22Rv1 (cell line): ENCODE data around the gene CIB4.

Source experiments
- ZFX ChIP-seq: fragments of 450-650 bp; IDR thresholded peaks from 2 replicates; pipeline ENCODE4 v1.6.1; 2017; ENCODE audit warnings: antibody characterized with exemption, borderline replicate concordance
- TF ChIP-seq, protein P1 (sequence below): fragments of 450-650 bp; IDR thresholded peaks from 2 replicates; pipeline ENCODE4 v1.5.1; 2017; ENCODE audit warnings: mild to moderate bottlenecking

DNA sequence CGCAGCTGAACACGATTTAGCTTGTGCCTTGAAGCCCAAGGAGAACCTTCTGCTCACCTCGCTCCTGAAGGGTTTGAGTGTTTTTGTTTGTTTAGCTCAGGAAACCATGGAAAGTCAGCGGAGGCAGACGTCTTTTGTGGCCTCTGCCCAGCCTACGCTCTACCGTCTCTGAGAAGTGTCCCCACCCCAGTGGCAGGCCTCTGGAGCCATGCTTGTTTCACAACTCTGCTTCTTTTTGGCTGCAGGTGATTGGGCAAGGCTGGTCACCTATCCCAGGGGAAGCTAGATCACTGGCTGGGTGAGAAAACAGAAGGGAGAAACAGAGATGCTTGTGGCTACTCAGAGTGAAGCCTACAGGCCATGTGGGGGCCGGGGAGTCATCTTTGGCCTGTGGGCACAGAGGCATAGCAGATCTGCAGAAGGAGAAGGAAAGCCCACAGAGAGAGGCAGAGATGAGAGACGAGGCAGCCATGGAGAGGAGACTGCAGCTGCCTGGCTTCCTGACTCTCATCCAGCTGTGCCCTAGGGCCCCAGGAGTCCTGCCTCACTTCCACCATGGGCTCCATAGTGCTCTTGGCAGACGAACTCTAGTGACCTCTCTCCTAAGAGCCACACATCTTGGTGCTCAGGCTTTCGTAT is 50.1 kb downstream of the CIB4 start:
- TF ChIP-seq, protein P1, sequence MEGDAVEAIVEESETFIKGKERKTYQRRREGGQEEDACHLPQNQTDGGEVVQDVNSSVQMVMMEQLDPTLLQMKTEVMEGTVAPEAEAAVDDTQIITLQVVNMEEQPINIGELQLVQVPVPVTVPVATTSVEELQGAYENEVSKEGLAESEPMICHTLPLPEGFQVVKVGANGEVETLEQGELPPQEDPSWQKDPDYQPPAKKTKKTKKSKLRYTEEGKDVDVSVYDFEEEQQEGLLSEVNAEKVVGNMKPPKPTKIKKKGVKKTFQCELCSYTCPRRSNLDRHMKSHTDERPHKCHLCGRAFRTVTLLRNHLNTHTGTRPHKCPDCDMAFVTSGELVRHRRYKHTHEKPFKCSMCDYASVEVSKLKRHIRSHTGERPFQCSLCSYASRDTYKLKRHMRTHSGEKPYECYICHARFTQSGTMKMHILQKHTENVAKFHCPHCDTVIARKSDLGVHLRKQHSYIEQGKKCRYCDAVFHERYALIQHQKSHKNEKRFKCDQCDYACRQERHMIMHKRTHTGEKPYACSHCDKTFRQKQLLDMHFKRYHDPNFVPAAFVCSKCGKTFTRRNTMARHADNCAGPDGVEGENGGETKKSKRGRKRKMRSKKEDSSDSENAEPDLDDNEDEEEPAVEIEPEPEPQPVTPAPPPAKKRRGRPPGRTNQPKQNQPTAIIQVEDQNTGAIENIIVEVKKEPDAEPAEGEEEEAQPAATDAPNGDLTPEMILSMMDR = no peak
- TF ChIP-seq ZFX = no peak
